Inferior parietal cortex (tissue), 1 donor: ENCODE data around the gene SEC23A.

Experiments used
- DNase-seq: peaks from one replicate; pipeline ENCODE4 v3.0.0-alpha.2; 2016; ENCODE audit errors: extremely low spot score

Gene SEC23A

DNA sequence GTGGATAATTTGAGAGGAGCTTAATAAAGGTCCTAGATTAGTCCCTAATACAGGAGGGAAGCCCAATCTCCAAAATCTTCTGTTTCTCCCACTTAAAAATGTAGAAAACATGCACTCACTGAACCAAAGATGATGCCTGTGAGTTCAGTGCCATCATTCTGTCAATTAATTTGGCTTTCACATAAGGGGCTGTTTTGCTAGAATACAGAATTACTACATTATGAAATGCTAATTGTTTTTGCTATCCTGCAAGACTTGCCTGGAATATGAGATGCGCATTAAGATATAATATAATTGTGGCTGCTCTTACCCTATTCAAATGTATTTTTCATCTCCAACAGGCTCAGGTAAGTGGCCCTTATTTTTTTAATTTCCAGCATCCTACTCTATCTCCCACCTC, 111.7 kb downstream of the SEC23A start:
- DNase-seq, result no peak

DNA sequence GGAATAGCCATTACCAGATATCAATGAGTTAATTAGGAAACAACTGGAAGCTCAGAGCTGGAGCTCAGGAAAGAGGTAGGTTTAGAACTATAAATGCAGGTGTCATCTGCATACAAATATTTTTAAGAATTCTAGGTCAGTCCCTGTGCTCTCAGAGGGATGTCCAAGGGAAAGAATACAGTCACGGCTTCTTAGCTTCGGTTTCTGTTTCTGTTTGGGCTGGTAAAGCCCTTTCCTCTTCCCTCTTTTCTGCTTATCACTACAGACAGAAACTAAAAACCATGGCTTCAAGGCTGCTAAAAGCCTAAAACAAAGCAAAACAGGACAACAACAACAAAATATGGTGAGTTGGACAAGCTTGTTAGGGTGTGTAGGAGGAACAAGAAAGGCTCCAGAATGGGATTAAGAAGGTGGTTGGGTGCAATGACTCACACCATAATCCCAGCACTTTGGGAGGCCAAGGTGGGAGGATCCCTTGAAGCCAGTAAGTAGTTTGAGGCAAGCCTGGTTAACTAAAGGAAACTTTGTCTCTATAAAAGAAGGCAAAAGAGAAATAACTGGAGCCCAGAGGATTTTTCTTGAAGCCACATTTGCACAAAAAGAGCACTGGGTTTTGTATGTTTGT, 113.0 kb downstream of the SEC23A start:
- no peak for DNase-seq

DNA sequence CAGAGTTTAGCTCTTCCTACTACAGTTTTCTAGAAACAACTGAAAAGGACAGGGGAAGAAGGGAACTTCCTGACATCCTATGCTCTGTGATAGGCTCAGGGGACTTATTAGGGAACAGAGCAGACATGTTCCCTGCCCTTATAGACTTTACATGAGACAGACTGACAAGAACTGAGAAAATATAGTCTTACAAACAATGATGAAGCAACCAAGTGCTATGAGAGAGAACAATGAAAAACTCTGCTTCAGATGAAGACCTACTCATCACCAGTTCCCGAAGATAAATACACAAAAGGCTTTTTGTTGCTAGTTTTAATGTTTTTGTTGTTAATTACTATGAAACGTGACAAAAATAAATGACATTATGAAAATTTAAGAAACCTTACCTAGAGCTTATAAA, 115.3 kb downstream of the SEC23A start:
- DNase-seq, result no peak

DNA sequence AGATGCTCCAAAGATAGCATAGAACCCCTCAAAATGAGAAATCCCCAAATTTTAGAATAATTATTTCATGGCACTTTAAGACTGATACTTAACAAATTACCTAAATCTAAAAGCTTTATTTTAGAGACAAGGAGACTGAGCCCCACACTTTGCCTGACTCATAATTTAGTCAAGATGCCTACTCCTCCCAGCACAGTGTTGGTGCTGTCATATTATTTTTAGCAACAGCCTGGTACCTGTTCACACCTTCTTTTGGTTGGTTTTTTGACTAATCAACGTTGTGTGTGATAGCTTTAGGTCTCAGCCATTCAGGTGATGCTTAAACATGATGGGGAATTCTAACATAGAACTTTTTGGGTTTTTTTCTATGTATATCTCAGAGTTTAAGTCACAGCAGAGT, 120.2 kb downstream of the SEC23A start:
- no peak for DNase-seq

DNA sequence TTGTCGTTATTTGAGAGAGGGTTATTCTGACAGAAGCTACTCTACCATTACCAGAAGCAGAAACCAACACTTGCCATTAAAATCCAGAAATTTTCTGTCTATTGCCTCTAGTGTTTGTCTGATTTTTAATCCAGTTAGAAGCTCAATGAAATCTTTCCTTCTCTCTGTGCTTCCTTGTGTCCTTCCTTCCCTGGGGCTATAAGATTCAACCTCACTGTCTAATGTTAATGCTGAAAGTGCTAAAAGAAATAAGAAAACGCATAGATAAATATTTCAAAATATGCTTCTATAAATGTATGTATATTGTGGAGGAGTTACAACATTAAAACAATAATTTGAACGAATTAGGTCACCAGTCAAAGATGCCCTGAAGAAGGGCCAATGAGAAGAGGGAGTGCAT, 120.8 kb downstream of the SEC23A start:
- DNase-seq, result no peak
